Fibroblast of peridontal ligament (primary cell): ENCODE data around the gene GMEB2.

Experiments
- DNase-seq: peaks from one replicate; pipeline ENCODE4 v3.0.0-alpha.2; 2010; ENCODE audit errors: extremely low read depth

GMEB2 gene

DNA sequence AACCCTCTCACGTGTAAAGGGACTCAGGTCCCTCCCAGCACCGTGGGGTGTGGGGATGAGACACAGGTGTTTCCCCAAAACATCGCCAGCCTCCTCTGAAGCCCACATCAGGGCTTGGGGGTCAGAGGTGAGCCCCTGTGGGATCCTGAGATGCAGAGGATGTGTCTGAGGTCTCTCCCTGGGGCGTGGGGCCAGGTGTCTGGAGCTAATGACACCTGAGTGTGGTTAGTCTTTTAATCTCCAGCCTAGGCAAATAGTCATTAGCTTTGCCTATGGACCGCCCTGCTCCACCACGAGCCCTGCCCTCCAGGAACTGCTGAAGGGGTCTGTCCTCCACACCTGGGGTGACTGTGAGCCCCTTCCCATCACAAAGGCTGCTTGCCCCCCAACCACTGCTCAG, 81.1 kb downstream of the GMEB2 start:
- DNase-seq: no peak

DNA sequence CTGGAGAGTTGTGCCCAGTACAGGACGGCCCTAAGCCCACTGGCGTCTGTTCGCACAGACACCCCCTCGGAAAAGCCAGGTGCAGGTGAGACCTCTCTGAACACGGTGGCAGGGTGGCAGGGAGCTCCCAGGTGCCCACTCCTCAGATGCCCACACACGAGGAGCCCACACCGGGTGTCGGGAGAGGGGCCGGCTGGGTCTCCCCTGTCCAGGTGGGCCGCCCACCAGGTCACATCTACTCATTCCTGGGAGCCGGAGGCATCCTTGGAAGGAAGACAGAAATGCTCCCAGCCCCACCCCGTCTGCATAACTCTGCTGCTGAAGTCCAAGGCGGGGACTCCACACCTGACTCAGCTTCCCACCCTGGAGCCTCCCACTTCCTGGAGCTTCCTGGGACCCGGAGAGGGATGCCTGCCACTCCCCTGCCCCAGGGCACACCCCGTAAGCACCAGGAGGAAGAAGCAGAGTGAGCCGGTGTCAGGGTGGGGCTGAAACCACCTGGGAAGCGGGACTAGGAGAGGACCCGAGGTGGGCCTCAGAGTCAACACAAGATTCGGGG, 81.9 kb downstream of the GMEB2 start:
- DNase-seq: no peak

DNA sequence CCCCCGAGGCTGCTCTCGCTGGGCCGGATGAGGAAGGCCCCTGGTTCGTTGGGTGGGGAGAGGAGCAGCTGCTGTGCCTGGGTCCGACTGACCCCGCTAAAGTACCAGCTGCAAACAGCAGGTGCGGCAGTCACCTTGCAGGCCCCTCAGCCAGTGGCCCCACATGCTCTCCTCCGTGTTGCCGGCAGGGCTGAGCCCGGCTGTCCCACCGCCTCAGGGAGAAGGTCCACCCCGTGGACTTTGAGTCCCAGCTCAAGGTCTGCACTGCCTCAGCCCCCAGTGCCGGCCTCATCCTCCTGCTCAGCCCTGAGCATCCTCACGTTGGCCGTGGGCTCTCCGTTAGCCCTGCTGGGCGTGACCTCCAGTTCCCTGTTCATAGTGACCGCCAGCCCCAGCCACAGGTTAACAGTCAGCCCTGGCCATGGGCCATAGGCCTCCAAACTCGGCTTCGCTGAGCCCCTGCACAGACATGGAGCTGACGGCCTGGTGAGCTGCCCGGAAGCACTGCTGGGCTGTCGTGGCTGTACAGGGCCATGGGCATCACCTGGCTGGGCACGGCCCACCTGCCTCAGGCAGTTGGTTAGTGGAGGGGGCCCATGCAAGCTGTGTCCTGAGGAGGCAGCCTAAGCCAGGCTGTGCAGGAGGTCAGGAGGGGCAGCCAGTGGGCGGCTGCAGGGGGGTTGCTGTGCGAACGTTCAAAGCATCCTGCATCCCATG, 82.5 kb downstream of the GMEB2 start:
- DNase-seq: no peak

DNA sequence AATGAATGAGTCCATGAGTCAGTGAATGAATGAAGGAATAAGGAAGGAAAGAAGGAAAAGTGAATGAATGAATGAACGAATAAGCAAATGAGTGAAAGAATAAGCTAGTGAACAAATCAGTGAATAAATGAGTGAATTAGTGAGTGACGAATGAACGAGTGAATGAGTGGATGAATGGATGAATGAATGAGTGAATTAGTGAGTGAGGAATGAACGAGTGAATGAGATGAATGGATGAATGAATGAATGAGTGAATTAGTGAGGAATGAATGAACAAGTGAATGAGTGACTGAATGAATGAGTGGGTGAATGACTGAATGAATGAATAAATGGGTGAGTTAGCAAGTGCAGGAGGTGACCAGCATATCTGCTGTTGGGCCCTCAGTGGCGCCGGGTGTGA, 83.2 kb downstream of the GMEB2 start:
- DNase-seq: no peak

DNA sequence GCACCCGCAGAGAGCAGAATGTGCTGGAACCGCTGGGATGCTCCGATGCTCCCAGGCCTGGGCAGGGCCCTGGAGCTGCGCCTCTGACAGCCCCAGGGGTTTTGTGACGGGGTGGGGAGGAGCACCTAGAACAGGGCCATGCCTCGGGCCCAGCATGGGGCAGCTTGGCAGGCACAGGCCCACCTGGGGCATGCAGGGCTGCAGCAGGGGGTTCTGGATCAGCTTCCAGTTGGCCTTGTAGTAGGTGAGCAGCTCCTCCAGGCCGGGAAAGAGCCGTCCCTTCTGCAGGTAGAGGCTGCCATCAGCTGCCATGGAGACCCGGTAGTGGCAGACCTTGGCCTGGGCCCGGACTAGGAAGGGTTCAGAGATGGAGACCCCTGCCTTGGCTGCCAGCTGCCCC, 83.8 kb downstream of the GMEB2 start:
- no peak for DNase-seq

DNA sequence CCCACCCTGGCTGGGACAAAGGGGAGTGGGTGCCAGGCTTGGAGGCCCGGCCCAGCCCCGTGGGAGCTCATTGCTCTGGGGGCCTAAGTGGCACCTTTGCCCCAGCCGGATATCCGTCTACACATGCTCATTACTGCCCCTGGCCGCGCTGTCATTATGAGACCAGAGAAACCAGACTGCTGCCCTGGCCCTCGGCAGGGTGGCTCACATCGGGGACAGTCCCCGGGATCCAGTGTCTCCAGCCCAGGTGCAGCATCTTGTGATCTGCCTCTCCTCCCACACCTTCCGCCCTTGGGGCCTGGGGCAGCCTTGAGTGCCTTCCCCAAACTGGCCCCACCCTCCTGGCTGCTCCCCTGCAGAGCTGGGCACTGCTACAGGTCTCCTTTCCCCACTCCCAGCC, 84.2 kb downstream of the GMEB2 start:
- DNase-seq: no peak

DNA sequence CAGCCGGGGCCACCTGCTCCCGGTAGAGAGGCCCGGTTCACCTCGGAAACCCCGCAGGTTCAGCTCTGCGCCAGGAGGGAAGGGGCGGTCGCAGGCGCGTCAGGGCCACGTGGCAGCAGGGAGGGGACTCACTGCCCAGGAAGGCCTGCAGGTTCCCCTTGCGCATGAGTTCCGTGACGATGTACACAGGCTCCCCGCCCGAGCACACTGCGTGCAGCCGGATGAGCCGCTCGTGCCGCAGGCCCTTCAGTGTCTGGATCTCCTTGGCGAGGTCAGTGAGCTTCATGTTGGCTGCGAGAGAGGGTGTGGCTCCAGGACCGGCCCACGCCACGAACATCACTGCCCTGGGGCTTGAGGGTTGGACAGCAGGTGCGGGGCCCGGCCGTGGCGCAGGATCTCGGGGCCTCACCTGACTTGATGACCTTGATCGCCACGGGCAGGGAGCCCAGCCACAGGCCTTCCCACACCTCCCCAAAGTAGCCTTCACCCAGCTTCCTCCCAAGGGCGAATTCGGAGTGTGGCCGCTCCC, 84.8 kb downstream of the GMEB2 start:
- DNase-seq: no peak

DNA sequence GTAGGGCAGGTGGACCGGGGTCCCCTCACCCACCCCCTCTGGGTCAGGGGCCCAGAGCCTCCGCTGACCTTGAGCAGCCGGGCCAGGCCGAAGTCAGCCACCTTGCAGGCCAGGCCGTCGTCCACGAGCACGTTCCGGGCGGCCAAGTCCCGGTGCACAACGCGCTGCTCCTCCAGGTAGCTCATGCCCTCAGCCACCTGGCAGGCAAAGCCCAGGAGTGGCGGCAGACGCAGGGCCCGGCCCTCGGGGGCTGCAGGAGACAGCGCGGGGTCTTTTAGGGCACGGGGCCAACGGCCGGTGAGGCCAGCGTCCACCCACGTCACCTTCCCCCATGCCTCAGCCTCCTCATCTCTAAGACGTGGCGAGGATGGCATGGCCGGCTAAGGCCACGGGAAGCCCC, 85.5 kb downstream of the GMEB2 start:
- no peak for DNase-seq

DNA sequence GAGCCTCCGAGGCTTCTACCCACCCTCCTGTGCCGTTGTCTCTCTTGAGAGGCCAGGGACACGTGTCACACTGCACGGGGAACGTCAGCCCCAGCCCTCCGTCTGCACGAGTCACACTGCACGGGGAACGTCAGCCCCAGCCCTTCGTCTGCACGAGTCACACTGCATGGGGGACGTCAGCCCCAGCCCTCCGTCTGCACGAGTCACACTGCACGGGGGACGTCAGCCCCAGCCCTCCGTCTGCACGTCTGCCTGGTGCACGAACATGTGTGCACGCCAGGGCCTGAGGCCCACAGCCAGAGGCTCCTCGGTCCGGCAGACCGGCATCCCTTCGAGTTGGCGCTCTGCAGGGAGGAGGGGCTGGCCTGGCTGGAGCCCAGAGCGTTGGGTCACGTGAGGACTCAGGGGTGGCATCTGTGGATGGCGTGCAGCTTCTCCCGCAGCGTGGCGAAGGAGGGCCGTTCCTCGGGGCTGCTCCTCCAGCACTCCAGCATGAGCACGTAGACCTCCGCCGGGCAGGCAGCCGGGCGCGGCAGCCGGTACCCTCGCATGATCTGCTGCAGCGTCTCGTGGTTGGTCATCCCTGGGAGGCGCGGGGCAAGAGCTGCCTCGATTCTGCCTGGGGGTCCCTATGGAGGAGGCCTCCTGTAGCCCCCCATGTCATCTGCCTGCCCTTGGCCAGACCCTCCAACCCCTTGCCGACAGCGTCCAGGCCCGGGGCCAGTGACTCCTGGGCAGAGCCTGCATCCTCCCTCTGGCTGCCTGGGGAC, 86.3 kb downstream of the GMEB2 start:
- DNase-seq: no peak

DNA sequence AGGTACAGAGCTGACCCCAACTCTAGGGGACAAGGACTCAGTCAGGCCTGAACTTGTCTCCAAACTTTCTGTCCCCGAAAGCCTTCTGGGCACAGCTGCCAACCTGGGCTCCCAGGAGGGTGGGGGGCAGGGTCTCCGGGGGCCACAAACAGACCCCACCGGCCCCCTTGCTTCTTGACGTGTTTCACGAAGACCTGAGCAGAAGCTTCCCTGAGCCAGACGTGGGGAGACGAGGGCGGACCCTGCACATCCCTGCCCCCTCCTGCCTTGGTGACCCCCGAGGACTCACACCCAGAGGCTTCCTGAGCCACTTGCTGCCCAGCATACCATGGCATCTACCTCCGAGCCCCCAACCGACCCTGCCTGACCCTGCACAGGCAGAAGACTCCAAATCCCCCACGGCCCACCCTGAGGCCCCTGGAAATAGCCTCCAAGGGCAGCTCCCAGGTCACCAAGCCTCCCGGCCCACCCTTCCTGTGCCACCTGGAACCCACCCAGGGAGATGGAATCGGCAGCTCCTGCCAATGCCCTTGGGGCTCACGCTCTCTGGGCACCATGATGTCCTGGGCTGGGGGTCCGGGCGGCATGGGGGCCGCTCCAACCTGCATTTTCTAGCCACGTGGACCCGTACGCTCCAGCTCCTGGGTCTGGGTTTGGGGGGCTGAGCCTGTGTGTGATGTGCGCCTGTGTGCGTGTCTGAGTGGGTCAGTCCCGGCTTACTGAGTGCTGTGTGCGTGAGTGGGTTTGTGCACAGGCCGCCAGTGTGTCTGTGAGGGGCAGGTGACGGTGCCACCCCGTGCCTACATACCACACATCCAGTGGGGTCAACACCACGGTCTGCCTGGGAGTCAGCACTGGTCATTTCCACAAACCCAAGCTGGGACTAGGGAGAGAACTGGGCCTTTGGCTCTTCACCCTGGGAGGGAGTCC, 87.2 kb downstream of the GMEB2 start:
- DNase-seq: no peak

DNA sequence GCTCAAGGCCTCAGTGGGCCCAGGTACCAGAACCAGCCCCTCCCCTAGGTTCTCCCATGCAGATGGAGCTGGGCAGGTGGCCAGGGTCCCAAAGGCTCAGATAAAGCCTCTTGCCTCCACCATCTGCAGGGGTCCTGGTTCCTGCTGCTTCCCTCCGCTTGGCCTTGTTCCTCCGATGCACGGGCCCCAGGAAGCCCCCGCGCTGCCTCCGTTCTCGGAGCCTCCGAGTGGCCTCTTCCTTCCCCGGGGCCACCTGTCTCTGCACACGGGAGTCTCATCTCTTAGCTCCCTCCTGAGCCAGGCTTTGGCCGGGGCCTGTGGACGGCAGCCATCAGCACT, 87.8 kb downstream of the GMEB2 start:
- DNase-seq: no peak

DNA sequence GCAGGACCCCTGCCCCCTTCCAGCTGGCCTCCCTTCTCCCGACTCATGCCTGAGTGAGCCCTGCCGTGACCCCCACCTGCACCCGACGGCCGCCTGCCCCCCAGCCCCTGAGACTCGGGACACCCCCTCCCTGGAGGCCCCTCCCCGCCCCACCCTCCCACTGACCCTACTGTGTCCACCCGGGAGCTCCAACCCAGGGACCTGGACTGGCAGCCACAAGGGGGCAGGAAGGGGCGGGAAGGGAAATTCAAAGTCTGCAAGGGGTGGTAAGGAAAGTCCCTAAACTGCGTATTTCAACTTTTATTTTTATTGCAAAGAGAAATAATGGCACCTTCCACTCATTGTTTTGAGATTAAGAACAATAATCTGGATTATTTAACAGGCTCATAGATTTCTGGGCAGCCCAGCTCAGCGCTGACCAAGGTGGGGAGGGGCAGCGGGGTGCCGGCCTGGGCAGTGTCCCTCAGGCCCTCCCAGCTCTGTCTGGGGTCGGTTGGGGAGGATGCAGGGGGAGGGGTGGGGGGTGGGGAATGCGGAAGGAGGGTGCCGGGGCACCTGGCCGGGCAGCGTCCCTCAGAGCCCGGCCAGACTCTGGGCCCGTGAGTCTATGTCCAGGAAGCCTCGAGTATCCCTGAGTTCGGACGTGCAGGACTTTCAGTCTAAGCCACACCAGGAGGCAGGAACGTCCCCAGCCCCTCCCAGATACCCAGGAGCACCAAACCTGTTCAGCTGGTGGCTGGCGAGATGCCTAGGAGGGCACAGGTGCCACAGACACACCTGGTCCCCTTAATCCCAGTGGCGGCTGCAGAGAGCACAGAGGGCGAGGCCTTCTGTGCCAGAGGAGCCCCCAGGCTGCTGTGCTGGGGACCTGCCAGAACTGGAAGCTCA, 88.5 kb downstream of the GMEB2 start:
- DNase-seq: no peak
